Endothelial cell of umbilical vein (primary cell): ENCODE results near the gene MYO16.

ENCODE experiments used
- CTCF ChIP-seq, 2 donors: IDR thresholded peaks; 1 replicate in 1 of 2; 2 replicates in 1 of 2; pipeline ENCODE4 v1.5.1; 2011; ENCODE audit warnings: low read length in 2 of 2, mild to moderate bottlenecking in 2 of 2, moderate library complexity in 2 of 2, control low read depth in 1 of 2, inconsistent platforms in 1 of 2, low read depth in 1 of 2; ENCODE audit not compliant: insufficient read depth in 1 of 2; ENCODE audit errors: extremely low read depth in 1 of 2
- EZH2 ChIP-seq: IDR thresholded peaks from 2 replicates; pipeline ENCODE4 v1.6.1; 2012; ENCODE audit warnings: borderline replicate concordance, low read depth, mild to moderate bottlenecking, moderate library complexity, low read length, inconsistent platforms; ENCODE audit not compliant: severe bottlenecking
- JUN ChIP-seq: IDR thresholded peaks from 2 replicates; pipeline ENCODE4 v1.6.1; 2011; ENCODE audit warnings: borderline replicate concordance, low read depth; ENCODE audit not compliant: insufficient read length, insufficient read depth
- MAX ChIP-seq: IDR thresholded peaks from 2 replicates; pipeline ENCODE4 v1.6.1; 2011; ENCODE audit not compliant: insufficient read depth, insufficient read length
- MYC ChIP-seq: IDR thresholded peaks from one replicate; pipeline ENCODE4 v1.6.1; 2011; ENCODE audit warnings: mild to moderate bottlenecking, low read depth, low read length
- POLR2A ChIP-seq: IDR thresholded peaks from 2 replicates; pipeline ENCODE4 v1.6.1; 2012; ENCODE audit warnings: low read depth, mild to moderate bottlenecking, control low read depth, low read length
- POLR2AphosphoS5 ChIP-seq: IDR thresholded peaks from 2 replicates; pipeline ENCODE4 v1.6.1; 2012; ENCODE audit warnings: low read depth, mild to moderate bottlenecking, control low read depth, low read length, moderate library complexity; ENCODE audit not compliant: insufficient read depth

- no peak for TF ChIP-seq CTCF (IDR thresholded peaks at IDR 0.05; ENCODE audit: extremely low read depth in 1 of 2, insufficient read depth in 1 of 2, low read depth in 1 of 2, low read length in 2 of 2)
- TF ChIP-seq MYC: no peak
- no peak for TF ChIP-seq POLR2A
- TF ChIP-seq POLR2AphosphoS5: no peak
- TF ChIP-seq EZH2: no peak
- TF ChIP-seq MAX: no peak
- no peak for TF ChIP-seq JUN
Measured at GRCh38 chr13:109074853-109075252, 445.4 kb downstream of the MYO16 start.
